Stimulated activated CD8-positive, alpha-beta memory T cell treated with anti-CD3 and anti-CD28 coated beads, Interleukin-2, amount 100 ng/mL, for 1 hour (primary cell): ENCODE data around the gene ARFGAP1.
"Not testable (repeated sequence)": the region's sequence is repeated elsewhere in the genome, so short reads cannot be mapped to it uniquely, and the experiment has no call there.

Experiments
- DNase-seq, 2 donors: peaks; one replicate each; pipeline ENCODE4 v3.0.0-alpha.2; 2020; ENCODE audit warnings: low read depth in 2 of 2

ARFGAP1 gene

DNA sequence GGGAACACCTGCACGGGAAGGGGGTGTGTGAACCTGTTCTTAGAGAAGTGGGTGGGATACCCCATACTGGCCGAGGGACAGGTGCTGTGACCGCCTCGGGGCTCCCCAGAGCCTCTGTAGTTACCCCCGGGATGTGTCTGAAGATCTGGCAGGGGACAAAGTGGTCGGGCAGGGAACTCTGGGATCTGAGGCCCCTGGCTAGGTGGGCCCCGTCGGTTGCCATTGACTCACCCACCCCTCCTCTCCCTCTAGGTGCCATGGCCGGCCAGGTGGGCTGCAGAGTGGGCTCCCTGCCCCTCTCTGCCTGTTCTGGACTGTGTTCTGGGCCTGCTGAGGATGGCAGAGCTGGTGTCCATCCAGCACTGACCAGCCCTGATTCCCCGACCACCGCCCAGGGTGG lies 32.6 kb upstream of the ARFGAP1 start:
- no peak for DNase-seq

DNA sequence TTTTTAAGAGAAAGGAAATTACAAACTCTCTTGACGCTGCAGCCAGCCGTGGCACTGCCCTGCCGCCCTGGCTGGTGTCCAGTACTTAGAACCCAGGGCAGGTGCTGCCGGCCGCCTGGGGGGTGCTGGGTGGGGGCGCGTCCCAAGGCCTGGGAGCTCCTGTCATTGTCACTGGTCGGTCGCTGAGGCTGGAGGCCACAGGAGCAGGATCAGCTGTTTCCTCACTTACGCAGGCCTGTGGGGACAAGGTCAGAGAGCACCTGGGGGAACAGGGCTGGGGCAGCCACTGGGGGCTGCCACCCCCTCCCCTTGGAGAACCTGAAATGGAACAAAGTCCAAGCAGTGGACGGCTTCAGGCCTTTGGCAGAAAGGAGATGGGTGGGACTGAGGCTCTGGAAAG lies 31.3 kb upstream of the ARFGAP1 start:
- no peak for DNase-seq

DNA sequence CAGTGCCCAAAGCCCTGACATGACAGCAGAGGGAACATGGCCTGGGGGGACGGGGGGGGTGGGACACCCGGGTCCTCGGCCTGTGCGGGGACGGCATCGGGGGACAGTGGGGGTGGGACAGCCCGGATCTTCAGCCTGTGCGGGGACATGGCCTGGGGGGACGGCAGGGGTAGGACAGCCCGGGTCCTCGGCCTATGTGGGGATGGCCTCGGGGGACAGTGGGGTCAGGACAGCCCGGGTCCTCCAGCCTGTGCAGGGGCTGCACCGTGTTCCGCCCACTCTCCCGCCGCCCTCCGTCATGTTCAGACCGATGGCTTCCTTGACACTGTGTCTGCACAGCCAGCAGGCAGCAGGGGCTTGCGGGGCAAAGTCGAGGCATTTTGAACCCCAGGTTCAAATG lies 29.9 kb upstream of the ARFGAP1 start:
- no peak for DNase-seq

DNA sequence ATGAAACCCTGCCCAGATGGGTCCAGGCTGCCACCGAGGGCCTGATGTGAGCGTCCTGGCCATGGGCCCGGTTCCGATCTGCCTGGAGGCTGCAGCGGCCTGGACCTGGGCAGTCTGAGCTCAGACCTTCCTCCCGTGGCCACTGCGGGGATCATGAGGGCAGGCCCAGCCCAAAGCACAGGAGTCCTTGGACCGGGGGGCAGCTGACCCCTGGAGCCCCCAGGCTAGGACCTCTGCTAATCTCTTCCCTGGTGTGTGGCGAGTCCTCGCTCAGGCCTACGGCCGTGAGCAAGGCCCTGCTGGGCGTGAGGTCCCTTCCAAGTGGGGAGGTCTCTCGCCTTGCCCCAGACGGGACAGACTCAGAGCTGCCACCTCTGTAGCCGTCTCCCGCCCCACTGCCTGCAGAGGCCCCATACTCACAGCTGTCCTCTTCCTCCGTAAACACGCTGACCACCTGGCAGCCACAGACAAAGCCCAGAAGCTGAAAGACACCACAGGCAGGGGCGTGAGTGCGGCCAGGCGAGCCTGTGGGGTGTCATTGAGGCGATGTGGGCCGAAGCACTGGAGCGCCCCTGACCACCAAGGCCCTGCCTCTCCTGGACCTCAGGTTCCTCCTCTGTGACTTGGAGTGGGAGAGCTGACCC lies 28.9 kb upstream of the ARFGAP1 start:
- no peak for DNase-seq

DNA sequence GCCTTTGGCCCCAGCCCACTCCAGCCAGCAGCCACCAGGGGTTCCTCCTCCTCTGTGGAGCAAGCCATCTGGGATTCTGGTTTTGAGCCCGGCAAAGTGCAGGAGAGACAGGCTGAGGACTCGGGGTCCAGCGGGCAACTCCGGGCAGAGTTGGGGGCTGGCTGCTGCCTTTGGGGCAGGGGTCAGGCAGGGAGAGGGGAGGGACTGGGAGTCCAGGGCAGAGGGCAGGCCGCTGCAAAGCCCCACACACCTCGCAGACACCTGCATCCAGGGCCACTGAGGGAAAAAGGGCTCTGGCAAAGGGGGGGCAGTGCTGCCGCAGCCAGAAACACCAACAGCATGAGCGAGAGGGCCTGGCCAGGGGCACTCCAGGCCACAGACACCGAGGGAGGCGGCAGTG lies 28.1 kb upstream of the ARFGAP1 start:
- DNase-seq = no peak

DNA sequence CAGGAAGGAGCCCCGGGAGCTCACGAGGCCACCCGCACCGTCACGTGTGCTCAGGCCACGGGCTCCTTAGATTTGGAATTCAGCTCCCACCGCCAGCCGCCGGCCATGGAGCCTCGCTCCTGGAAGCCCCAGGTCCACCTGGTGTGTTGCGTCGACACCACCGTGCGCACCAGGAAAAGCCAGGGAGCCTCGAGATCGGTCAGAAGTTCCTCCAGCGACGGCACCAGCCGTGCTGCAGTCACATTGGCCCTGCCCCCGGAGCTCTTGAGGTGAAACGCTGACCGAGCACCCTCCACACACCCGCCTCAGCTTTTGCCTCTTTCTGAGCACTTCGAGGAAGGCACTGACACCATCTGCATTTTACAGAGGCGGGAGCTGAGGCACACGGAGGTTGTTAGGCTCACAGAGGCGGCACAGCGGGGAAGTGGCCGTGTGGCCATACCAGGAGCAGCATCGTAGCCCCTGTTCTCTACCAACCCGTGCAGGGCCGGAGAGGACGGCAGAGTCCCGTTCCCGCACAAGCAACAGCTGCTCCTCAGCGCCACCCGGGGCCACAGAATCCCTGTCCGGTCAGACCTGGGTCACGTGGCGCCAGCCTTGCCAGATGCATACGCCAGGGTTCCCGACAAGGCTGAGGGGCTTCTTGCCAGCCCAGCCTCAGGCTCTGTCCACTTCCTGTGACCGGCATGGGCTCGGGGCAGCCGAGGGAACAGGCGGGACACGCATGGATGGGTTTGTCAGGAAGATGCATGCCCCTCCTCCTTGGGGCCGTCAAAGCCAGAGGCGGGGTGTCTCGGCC lies 25.9 kb upstream of the ARFGAP1 start:
- DNase-seq = no peak

DNA sequence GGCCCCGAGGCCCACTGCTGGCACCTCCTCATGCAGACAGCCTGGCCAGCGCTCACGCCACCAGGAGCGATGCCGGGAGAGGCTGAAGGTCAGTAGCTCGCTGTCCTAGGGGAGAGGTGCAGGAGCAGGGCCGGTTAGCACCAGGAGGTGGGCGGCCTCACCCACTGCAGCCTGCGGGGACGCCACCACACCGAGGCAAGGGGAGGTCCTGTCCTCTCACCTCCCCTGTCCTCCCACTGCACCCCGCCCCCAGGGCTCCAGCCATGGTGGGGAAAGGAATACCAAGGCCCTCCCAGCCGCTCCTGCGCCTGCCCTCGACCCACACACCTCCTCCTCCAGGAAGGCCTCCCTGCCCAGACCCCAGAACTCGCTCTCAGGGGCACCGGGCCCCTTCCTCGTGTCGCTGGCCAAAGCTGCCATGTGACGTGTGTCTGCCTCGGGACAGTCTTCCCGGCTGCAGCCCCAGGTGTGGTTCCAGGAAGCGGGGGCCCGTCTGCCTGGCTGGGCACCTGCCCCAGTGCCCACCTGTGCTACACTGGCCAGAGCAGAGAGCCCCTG lies 24.9 kb upstream of the ARFGAP1 start:
- no peak for DNase-seq

DNA sequence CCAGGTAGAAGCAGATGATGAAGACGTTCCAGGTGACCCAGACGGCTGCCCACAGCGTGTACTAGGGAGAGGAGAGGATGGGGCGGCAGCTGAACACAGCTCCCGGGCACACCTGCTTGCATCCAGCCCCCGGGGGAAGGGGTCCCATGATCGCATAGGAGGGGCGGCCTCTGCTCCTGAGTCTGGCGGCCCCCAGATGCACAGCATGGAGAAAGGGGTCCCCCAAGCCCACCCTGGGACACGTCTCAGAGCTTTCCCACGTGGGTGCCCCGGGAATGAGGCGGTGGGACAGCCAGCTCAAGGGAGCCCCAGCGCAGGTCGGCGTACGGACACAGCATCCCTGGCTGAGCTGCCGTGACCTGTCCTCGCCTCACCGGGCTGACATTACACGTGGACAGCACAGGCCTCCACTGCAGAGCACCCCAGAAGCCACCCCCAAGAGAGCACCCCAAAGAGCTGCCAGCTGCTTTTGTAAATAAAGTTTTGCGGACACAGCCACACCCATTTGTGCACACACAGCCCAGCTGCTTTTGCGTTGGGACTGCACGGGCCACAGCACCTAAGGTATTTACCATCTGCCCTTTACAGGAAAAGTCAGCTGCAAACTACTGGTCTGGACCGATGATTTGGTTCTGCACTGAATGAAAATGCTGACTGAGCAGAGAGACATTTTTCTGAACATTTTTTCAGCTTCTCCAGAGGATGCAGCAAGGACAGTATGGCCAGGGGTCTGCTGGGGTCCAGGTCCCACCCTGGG lies 23.6 kb upstream of the ARFGAP1 start:
- DNase-seq = no peak

DNA sequence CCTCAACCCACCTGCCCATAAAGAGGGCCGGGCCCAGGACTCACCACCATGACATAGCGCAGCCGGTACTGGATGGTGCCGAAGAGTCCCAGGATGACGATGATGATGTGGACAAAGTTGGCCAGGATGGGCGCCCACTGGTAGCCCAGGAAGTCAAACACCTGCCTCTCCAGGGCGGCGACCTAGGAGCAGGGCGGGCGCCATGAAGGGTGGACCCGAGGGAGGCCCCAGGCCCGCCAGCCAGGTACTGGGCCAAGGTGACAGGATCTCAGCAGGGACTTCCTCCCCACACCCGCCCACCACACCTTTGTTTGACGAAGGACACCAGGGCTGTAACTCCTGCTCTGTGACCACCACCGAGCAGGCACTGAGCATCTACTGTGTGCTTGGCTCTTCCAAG lies 22.7 kb upstream of the ARFGAP1 start:
- DNase-seq = no peak

DNA sequence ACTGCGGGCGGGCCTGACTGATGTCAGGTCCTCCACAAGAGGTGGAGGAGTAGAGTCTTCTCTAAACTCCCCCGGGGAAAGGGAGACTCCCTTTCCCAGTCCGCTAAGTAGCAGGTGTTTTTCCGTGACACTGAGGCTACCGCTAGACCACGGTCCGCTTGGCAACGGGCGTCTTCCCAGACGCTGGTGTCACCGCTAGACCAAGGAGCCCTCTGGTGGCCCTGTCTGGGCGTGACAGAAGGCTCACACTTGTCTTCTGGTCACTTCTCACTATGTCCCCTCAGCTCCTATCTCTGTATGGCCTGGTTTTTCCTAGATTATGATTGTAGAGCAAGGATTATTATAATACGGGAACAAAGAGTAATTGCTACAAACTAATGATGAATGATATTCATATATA lies 21.3 kb upstream of the ARFGAP1 start:
- not testable (repeated sequence) for DNase-seq

DNA sequence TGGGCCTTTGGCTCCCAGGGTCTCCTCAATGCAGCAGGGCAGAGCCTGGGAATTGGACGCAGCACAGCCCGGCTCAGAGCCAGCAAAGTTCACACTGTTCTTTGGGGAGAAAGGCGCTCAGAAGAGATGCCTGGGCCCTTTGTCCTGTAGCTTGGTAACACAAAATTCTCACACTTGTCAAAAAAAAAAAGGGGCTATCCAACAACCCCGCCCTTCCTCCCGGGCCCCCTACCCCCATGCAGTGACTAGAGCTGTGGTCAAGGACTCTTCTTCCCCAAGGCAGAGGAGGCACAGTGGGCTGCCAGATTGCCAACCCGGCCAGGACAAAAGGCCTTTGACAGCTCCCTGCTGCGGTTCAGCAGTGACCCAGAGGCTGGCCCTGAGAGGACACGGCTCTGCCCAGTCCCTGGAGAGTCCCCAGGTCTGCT lies 20.3 kb upstream of the ARFGAP1 start:
- DNase-seq = no peak

DNA sequence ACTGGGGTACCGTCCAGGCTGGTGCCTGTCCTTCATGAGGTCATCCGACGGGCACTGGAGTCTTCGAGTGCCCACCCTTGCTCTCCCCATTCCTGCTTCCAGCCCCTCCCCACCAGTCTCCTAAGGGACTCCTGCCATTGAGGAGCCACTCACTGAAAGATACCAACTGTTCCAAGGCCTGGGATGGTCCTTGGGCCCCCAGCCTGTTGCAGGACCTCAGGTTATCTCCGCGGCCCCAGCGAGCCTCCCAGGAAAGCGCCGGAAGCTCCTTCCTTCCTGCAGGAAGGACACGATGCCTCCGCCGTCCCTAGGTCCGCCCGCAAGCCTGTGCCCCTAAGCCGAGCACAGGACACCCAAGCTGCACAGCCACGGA lies 19.6 kb upstream of the ARFGAP1 start:
- DNase-seq = no peak

DNA sequence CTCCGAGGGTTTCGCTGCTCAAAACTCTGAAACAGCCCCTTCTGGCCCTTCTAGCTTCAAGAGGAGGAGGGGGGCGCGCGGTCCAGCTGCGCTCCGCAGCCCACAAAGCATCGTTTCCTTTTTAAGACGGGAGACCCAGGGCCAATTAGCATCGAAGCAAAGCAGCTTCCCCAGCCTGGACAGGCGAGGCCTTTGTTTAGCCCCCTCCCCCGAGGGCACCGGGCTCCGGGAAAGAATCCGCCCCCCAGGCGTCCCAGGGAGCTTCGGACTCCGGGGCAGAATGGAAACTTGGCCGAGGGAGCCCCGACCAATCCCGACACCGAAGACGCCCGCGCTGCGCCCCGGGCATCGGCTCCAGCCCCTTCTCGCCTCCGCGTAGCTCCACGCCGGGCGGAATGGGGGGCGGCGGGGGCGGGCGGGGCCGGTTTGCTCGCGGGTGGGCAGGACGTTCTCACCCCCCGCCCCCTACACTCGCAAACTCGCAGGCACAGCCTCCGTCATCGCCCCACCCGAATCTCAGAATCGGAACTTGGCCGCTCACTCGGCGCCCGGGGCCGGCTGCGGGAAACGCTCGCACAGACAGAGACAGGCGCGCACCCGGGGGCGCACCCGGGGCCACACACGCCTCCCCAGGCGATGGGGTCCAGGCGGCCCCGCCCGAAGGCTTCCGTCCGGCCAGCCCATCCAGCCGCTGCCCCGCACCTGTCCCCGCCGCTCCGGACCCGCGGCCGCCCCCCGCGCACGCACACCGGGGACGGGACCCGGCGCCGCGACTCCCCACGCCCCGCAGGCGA lies 19.0 kb upstream of the ARFGAP1 start:
- DNase-seq = no peak

DNA sequence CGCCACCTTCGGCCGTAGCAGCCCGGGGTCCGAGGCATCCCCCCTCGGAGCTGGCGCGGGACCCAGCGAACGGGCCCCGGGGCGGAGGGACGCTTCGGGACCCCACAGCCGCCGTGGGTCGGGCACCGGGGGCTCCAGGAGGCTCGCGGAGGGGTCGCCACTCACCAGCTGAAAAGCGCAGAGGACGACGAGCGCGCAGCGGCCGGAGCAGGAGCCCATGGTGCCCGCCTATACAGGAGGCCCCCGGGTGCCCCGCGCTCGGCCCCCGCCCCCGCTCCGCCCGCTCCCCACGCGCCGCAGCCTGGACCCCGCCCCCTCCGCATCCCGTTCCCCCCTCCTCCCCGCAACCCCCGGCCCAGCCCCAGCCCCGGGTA lies 18.4 kb upstream of the ARFGAP1 start, which contains the start of gene NKAIN4:
Gene NKAIN4, minus strand, starts transcription at position 232 of the 374 bp plus-strand sequence. Its CDS starts 13 bp downstream, at position 219.
- DNase-seq = no peak

DNA sequence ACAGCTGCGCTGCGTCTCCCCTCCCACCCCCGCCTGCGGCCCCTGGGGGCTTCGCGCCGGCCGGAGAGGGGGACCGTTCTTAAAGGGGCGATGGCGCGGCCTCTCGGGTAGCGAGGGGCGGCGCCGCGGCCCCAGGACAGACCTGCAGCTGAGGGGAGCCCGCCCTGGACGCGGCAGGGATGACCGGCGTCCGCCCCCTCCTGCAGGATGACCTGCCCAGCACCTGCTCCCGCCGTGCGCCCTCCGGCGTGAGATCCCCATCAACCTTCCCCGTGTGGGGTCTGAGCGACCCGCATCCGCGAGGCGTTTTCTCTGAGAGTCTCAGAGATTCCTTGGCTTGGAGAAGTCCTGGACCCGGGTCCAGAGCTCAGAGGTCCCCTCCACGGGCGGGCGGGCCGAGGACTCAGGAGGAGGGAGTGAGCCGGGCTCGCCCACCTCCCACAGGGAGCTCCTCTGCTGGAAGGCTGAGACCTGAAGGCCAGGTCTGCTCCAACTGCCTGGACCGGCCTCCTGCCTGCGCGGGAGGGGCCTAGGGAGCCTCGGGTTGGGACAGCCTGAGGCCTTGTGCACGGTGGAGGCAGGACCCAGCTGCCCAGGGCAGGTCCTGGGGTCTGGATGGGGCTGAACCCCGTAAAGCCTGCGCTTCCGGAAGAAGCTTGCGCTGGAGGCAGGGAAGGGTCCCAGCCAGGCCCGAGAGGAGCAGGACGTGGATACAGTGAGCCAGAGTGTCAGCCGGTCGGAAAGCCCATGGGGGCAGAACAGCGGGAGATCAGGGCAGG lies 17.8 kb upstream of the ARFGAP1 start:
- no peak for DNase-seq

DNA sequence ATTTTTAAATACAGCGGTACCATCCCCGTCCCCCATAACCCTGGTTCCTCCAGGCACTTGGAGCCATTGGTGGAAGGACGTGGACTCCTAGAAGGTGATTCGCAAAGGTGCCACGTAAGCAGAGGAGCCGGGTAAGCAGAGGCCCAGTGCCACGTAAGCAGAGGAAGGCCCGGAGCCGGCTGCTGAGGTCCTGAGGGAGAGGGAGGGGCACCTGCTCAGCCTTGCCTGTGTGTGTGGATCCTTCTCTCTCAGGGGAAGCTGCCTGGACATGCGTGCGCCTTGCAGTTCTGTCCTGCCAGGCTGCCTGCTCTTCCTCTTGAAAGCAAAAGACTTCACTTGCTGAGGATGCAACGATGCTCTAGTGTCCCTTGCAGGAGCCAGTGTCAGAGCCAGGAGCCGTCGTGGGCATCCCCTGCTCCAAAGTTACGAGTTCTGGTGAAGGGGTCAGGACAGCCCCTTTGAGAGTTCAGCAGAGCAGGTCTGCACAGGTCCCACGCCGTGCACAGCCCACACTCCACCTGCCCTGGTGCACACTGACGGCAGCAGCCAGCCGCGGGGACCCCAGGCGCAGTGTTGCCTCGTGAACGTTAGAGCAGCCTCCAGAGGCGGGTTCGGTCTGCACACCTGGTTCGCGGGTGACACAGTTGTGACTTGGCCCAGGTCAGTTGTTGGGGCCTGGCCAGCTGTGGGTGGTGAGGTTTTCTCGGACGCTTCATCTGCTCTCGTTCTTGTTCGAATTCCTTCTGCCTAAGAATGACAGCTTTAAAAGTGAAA lies 16.5 kb upstream of the ARFGAP1 start:
- no peak for DNase-seq

DNA sequence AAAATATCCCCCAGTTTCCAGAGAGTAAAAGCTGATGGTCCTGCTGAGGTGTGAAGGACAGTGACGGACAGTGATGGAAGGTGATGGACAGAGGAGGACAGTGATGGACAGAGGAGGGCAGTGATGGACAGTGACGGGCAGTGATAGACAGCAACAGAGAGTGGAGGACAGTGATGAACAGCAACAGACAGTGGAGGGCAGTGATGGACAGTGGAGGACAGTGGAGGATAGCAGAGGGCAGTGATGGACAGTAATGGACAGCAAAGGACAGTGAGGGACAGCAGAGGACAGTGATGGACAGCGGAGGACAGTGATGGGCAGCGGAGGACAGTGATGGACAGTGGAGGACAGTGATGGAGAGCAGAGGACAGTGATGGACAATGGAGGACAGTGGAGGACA lies 15.7 kb upstream of the ARFGAP1 start:
- DNase-seq = no peak

DNA sequence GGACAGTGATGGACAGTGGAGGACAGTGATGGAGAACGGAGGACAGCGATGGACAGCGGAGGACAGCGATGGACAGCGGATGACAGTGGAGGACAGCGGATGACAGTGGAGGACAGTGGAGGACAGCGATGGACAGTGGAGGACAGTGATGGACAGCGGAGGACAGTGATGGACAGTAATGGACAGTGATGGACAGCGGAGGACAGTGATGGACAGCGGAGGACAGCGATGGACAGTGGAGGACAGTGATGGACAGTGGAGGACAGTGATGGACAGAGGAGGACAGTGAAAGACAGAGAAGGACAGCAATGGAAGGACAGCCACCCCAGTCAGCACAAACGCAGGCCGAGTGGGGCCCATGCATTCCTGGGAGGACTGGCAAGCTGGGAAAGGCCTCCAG lies 15.0 kb upstream of the ARFGAP1 start:
- DNase-seq = no peak

DNA sequence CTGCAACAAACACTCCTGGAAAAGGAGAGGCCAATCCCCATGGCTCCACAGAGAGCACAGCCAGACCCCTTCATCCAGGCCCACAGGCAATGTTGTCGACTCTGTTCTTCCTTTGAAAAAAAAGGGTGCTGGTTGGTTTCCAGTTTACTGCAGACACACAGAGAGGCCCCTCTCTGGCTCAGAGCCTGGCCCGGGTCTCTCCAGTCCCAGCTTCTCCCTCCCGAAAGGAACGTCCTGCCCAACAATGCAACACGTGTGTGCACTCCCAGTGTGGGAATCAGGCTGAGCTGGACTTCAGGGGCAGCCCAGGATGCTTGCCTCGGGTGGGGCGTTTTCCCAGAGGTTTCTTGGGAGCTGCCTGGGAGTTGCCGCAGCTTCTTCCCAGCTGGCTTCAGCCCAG lies 13.8 kb upstream of the ARFGAP1 start:
- no peak for DNase-seq
